ENCODE results near the gene PSME1.

Gene PSME1

DNA sequence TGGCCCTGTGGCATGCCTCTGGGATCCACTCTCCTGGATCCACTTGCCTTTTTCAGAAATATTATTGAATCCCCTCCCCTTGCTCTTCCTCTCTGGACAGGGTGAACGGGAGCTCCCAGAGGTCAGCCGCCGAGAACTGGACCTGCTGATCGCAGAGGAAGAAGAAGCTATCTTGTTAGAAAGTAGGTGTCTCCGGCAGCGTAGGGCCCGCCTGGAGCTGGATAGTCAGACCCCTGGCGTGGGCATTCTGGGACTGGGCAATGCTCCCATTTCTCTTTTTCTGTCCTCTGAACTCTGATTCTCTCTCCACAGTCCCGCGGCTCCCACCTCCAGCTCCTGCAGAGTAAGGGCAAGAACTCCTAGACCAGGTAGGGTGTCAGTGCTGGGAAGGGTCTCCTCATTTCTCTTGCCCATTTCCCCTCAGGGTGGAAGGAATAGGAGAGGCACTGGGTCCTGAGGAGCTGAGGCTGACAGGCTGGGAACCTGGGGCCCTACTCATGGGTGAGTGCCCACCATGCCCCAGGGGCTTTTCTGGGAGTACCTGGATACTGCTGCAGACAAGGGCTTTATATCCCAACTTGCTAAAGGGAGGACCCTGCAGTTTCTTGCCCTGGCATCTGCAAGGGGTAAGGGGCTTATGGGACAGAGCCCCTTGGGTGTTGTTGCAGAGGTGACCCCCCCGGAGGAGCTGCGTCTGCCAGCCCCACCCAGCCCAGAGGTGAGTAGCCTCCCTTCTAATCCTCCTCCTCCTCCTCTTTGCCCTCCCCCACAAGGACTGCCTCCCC lies 41.2 kb downstream of the PSME1 start:
- no peak for DNase-seq

GRCh38 chr14:24177891-24178290 lies 41.9 kb downstream of the PSME1 start:
- no peak for DNase-seq

DNA sequence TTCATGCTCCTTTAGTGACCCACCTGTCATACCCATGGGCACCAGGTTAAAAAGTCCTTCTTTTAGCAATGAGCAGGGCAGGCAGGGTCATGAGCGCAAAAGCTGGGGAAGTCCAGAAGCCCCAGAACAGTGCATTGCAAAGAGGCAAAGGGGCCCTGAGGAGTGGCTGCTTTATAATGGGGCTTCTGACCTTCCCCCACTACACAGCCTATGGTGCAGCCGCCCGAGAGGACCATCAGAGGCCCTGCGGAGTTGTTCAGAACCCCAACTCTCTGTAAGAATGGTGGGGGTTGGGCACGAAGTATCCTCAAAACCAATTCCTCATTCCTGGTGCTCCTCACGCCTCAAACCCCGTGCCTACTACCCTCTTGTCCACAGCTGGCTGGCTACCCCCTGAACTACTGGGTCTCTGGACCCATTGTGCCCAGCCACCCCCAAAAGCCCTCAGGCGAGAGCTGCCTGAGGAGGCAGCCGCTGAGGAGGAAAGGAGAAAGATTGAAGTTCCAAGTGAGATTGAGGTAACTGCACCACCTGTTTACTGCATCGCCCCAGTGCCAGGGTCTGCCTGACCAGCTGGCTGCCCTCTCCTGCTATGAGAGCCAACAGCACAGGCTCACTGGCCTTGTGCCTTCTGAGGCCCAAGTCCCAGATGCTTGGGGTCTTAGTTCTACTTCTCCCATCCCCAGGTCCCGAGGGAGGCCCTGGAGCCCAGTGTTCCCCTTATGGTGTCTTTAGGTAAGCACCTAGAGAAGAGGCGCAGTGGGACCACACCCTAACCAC lies 42.6 kb downstream of the PSME1 start:
- DNase-seq: no peak

DNA sequence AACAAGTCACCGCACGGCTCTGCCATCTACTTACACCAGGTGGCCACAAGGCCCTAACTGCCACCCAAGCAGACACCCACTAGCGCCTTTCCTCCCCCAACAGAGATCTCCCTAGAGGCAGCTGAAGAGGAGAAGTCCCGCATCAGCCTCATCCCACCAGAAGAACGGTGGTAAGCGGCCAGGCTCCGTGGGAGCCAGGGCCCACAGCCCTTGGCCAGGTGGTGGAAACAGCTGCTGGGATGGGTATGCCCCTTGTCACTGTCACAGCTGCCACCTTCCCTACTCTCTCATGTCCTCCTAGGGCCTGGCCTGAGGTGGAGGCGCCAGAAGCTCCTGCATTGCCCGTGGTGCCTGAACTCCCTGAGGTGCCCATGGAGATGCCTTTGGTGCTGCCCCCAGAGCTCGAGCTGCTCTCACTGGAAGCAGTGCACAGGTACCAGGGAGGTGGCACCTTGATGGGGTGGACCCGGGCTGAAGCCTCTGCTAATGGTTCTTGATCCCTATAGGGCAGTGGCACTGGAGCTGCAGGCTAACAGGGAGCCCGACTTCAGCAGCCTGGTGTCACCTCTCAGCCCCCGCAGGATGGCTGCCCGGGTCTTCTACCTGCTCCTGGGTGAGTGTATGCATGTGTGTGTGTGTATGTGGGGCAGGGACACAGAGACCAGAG lies 43.4 kb downstream of the PSME1 start:
- DNase-seq: no peak

GRCh38 chr14:24179961-24180796 lies 44.2 kb downstream of the PSME1 start:
- DNase-seq: no peak

- DNase-seq: no peak
These were observed 45.5 kb downstream of the PSME1 start for GRCh38 chr14:24181371-24182077.

DNA sequence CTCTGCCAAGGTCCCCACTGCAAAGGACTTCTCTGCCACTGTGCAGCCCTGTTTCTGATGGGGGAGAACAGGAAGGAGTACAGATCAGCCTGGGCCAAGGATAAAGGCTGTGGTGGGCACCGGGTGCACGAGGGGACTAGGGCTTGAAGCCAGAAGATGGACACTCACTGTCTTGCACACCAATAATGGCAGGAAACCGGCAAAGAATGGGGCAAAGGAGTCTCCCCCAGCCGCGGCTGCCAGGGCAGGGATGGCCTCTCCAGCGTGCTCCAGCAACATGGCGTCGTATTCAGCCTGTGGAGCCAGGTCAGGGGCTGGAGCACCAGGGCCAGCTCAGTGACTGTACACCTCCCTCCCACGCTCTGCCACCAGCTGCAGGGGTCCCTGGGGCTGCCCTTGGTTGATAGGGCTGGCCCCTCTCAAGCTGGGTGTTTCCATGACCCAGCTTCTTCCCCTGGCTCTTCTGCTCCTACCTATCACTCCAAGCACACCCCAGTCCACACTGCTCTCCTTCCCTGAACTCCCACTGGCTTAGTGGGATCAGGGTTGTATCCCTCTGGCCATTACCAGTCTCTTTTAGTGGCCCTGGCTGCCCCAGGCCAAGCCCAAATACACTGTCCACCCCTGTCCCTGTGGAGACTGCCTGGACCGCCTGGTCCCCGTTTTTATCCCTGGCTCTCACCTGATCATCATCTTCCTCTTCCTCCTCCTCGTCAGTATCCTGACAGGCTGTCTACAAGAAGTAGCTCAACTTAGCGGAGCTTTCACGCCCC lies 46.3 kb downstream of the PSME1 start:
- no peak for DNase-seq

- no peak for DNase-seq
These were observed 47.1 kb downstream of the PSME1 start for GRCh38 chr14:24183014-24183481.

DNA sequence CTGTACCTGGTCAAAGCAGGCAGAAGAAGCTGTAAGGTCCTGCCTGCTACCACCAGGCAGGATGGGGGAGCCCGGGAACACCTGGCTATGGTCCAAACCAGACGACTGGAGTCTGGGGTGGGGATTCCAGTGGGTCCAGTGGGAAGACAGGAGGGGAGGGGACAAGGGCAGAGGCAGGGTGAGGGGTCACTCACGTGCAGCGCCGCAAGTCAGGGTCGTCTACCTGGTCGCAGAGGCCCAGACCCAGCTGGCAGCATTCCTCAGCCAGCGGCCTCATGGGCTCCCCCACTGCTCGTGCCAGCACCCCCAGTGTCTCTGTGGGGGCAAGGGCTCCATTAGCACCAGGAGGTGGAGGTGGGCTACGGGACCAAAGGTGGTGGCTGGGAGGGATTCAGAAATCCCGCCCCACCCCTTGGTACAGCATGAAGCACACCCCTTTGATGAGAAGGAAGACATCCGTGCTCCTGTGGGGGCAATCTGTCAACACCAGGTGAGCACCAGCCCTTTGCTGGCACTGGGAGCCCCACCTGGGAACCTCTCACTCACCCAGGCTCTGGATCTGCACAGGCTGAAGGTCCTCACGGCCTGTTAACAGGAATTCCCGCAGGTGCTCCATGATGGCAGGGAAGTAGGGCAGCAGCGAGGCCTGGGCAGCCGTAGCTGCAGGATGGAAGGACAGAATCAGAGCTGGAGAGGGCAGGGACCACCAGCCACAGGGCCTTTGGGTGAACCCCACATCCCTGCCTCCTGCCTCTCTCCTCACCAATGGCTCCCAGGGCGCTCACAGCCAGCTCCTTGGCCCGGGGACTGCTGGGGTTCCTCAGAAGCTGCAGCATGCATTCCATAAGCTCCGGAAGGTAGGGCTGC lies 48.3 kb downstream of the PSME1 start:
- DNase-seq: no peak

DNA sequence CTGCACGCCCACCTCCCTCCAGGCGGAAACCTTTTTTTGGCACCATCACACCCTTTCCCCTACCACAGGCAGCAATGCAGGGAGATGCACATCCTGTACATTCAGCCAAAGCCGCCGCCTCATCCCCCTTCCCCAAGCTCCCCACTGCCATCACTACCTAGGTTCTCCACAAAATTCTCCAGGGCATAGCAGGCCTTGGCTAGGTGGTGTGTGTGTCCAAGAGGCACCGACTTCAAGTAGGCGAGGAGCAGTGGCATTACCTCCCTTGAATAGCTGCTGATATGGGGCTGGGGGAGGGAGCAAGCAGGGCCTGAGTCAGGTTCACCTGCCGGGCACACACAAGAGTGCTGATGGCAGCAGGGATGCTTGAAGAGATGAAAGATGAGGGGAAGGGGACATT lies 49.0 kb downstream of the PSME1 start:
- DNase-seq: no peak

DNA sequence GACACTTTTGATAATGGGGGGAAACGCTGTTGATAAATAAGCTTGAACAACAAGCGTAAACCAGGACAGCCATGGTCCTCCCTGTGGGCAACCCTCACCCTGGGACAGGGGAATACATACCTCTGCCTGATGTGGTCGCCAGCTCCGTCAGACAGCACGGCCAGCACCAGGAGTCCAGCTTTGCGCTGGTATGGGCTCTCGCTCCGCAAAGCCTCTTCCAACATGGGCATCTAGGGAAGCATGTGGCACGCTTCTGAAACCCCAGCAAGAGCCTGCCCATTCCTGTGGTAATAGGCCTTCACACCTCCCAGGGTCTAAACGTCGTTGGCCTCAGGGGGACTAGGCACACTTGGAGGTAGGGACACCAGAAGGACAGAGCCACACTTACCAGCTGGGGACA lies 49.7 kb downstream of the PSME1 start:
- no peak for DNase-seq

DNA sequence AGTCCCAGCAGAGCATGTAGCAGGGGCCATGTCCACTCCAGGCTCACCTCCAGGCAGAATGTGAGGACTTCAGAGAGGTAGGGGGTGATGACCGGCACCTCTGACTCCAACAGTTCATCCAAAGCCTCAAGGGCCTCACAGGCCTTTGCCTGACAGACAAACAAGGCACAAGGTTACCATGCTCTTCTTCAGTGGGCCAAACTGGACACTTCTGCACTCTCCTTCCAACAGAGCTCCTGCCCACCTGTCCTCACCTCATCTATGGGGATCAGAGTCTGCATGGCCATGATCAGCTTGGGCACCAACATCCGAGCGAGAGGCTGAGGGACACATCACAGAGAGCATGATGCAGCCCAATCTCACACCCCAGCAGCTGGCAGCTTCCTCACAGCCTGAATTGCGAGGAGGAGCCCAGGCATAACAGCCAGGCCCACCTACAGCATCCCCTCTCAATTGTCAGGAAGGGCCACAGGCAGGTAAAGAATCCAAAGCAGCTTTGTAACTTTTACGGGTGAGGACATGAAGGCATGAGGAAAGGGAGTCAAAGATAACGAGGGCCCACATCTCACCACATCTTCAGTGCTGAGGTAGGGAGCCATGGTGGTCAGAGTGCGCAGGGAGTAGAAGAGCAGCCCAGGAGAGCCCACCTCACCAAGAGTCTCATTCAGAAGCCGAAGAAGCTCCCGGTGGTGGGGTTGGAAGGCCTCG lies 51.0 kb downstream of the PSME1 start:
- DNase-seq: no peak

GRCh38 chr14:24187539-24187915 lies 51.5 kb downstream of the PSME1 start:
- no peak for DNase-seq
